HG03060 (cell line): ENCODE measurements around the gene EPC1.
"Not testable (repeated sequence)": the region's sequence is repeated elsewhere in the genome, so short reads cannot be mapped to it uniquely, and the experiment has no call there.

ENCODE experiments used
- ATAC-seq: cut with Tn5 transposase; IDR thresholded peaks from one replicate; pipeline ENCODE4 v1.9.1; 2021; ENCODE audit warnings: low read depth, moderate number of reproducible peaks; ENCODE audit not compliant: unreplicated experiment

Gene EPC1

GRCh38 chr10:32346551-32347362, at the start of gene EPC1:
Gene EPC1 (minus strand): TSS chr10:32347158. CDS start chr10:32346915, 243 bp downstream.
- ATAC-seq, result peak; percentile 67

GRCh38 chr10:32393911-32394310, 47.0 kb upstream of the EPC1 start:
- ATAC-seq, result no peak

- not testable (repeated sequence) for ATAC-seq
Observed at GRCh38 chr10:32392284-32392683, 45.3 kb upstream of the EPC1 start.

- no peak for ATAC-seq
Observed at GRCh38 chr10:32390193-32390592, 43.2 kb upstream of the EPC1 start.

- ATAC-seq, result no peak
Observed at GRCh38 chr10:32388258-32389027, 41.5 kb upstream of the EPC1 start.

- no peak for ATAC-seq
Observed at GRCh38 chr10:32386623-32387260, 39.8 kb upstream of the EPC1 start.

GRCh38 chr10:32384171-32384570, 37.2 kb upstream of the EPC1 start:
- no peak for ATAC-seq

GRCh38 chr10:32381165-32381564, 34.2 kb upstream of the EPC1 start:
- no peak for ATAC-seq

- ATAC-seq, result no peak
Observed at GRCh38 chr10:32379950-32380551, 33.1 kb upstream of the EPC1 start.

- ATAC-seq, result no peak
Observed at GRCh38 chr10:32379318-32379949, 32.5 kb upstream of the EPC1 start.

GRCh38 chr10:32378363-32379317, 31.7 kb upstream of the EPC1 start:
- ATAC-seq, result peak; percentile 85

GRCh38 chr10:32377458-32378259, 30.7 kb upstream of the EPC1 start:
- no peak for ATAC-seq

GRCh38 chr10:32376771-32377170, 29.8 kb upstream of the EPC1 start:
- ATAC-seq, result no peak

GRCh38 chr10:32376097-32376496, 29.1 kb upstream of the EPC1 start:
- ATAC-seq, result no peak

- ATAC-seq, result no peak
Observed at GRCh38 chr10:32375631-32376030, 28.7 kb upstream of the EPC1 start.

- ATAC-seq, result no peak
Observed at GRCh38 chr10:32374605-32375004, 27.6 kb upstream of the EPC1 start.

- no peak for ATAC-seq
Observed at GRCh38 chr10:32373496-32373895, 26.5 kb upstream of the EPC1 start.

- ATAC-seq, result no peak
Observed at GRCh38 chr10:32373031-32373430, 26.1 kb upstream of the EPC1 start.
